ENCODE results near the gene GSTO1.

DNA sequence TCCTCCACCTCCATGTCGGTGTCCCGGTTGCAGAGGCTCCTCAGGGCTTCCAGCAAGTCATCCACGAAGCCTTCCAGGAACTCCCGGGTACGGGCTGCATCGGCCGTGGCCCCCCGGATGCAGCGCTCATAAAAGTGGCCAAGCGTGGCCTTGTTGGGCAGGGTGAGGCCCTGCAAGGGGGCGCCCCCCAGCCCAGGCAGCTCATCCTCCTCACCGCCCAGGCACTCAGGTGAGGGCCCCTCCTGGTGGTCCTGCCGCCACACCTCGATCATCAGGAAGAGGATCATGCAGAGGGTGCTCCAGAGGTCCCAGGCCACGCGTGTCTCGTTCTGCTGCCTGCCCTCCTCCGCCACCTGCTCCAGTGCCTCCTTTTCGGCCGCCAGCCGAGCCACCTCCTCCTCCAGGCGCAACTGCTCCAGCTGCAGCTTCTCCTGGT is 60.8 kb downstream of the GSTO1 start:
- TF ChIP-seq, protein P1, sequence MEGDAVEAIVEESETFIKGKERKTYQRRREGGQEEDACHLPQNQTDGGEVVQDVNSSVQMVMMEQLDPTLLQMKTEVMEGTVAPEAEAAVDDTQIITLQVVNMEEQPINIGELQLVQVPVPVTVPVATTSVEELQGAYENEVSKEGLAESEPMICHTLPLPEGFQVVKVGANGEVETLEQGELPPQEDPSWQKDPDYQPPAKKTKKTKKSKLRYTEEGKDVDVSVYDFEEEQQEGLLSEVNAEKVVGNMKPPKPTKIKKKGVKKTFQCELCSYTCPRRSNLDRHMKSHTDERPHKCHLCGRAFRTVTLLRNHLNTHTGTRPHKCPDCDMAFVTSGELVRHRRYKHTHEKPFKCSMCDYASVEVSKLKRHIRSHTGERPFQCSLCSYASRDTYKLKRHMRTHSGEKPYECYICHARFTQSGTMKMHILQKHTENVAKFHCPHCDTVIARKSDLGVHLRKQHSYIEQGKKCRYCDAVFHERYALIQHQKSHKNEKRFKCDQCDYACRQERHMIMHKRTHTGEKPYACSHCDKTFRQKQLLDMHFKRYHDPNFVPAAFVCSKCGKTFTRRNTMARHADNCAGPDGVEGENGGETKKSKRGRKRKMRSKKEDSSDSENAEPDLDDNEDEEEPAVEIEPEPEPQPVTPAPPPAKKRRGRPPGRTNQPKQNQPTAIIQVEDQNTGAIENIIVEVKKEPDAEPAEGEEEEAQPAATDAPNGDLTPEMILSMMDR (CRISPR knock-in tag; IDR thresholded peaks at IDR 0.05), result no peak
- TF ChIP-seq JUNB (CRISPR knock-in tag; IDR thresholded peaks at IDR 0.05; ENCODE audit: borderline replicate concordance) (no peak), KDM4B (CRISPR knock-in tag; IDR thresholded peaks at IDR 0.05) (no peak)

Measured in HepG2 (cell line).